Right lobe of liver (tissue), 6 donors: ENCODE results near the gene CYSTM1. TPM values are rescaled to one million over a fixed set of nuclear protein-coding genes. Genes with fewer than 3 reads are reported as not detected.

Experiments
- ATAC-seq, 4 donors: fragments of 200-7000 bp; cut with Tn5 transposase; one replicate each; pipeline ENCODE4 v1.9.1; 2020; ENCODE audit warnings: mild to moderate bottlenecking in 4 of 4, moderate library complexity in 4 of 4
- DNase-seq, 3 donors: peaks; one replicate each; pipeline ENCODE4 v3.0.0-alpha.2; 2020
- H3K27ac ChIP-seq, 3 donors: fragments of 200-600 bp; one replicate each; pipeline ENCODE4 v1.8.0; 2022
- H3K27me3 ChIP-seq, 2 donors: fragments of 200-600 bp; one replicate each; pipeline ENCODE4 v1.8.0; 2022
- H3K36me3 ChIP-seq, 4 donors: fragments of 200-600 bp; sonication (generic) in 1 of 4; one replicate each; pipeline versions ENCODE4 v1.5.1 to v1.8.0; 2017 to 2022; ENCODE audit warnings: control low read depth in 1 of 4
- H3K4me1 ChIP-seq, 4 donors: fragments of 200-600 bp; sonication (generic) in 1 of 4; one replicate each; pipeline versions ENCODE4 v1.5.1 to v1.8.0; 2017 to 2022; ENCODE audit warnings: control low read depth in 1 of 4
- H3K4me3 ChIP-seq, 3 donors: fragments of 200-600 bp; one replicate each; pipeline ENCODE4 v1.8.0; 2022
- H3K9me3 ChIP-seq, 4 donors: fragments of 200-600 bp; sonication (generic) in 1 of 4; one replicate each; pipeline versions ENCODE4 v1.5.1 to v1.8.0; 2017 to 2022; ENCODE audit warnings: control low read depth in 1 of 4
- POLR2A ChIP-seq: fragments of 450-650 bp; IDR thresholded peaks from one replicate; pipeline ENCODE4 v1.6.1; 2017; ENCODE audit warnings: antibody characterized with exemption, mild to moderate bottlenecking
- WGBS: methylation state at CpG from one replicate; pipeline ENCODE4 v1.1.6; 2018; ENCODE audit warnings: low coverage, low lambda C conversion rate; ENCODE audit not compliant: insufficient coverage; ENCODE audit errors: missing lambda C conversion rate; 5-methylcytosine and 5-hydroxymethylcytosine counted together
- intact Hi-C, 2 donors: fragments of 100-400 bp; cut with DNase I; formaldehyde crosslinking; loops; one replicate each; pipeline versions ENCODE4 v1.11.2 to v1.14.1; 2022
- total RNA-seq, 6 experiments: library from RNA; depleted of rRNA in 2 of 6; stranded (reverse); fragments of >200 nt in 2 of 6; fragmentation: NEBNext Ultra II Directional in 3 of 6; extraction: Animal tissue kit (Norgen Biotek cat#: 25700) in 3 of 6; gene quantifications; one replicate each; pipeline versions ENCODE4 v1.1.0 to v1.2.4, GENCODE V29; 2016 to 2023
- TF ChIP-seq, protein P1 (sequence below), 4 donors: fragments of 200-600 bp in 3 of 4; fragments of 450-650 bp in 1 of 4; IDR thresholded peaks; one replicate each; pipeline versions ENCODE4 v1.5.1 to v1.8.0; 2016 to 2022; ENCODE audit warnings: antibody characterized with exemption in 4 of 4, mild to moderate bottlenecking in 2 of 4
- donor health status: DM: no; HTN: yes; CAD: no.
- donor health status: DM: no; HTN: no; CAD: no.
- donor health status: DM: no; HTN: no; CAD: no.
- donor health status: DM: no; HTN: yes; CAD: no.
- donor health status: DM: no; HTN: yes; CAD: no.

Gene CYSTM1
- total RNA-seq, 6 experiments from 2014 or later, result 15.5 to 78.0 (median 29.8) TPM

DNA sequence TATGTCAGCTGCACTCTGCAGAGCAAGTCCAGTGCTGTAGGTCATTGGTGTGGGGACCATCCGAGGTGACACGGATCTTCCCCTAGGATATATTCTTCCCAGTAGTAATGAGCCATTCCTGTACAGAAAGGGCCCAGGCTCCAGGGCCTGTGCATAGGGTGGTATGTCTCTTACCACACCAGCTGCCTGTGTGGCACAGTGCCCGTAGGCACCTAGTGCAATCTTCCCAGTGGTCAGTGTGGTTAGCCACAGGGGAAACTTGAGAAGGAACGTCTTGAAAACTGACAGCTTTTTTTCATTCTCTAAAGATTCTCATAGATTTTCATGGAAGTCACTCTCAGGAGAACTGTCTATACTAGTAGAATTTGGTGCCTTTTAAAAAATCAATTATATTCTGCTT is 39.8 kb downstream of the CYSTM1 start:
- Histone ChIP-seq H3K9me3 (no peaks in the 10 kb centered on the region), H3K27me3 (no peaks in the 10 kb centered on the region), H3K4me1 (peaks cover 0 to 18% (median 8%) of the 10 kb centered on the region in 4 donors), H3K36me3 (no peaks in the 10 kb centered on the region), H3K4me3 (no peak overlapping the region), H3K27ac (no peak overlapping the region)
- no peak for ATAC-seq
- intact Hi-C loops, result no loop called here
- WGBS, result 69% methylated on average over 2 of the region's 4 CpGs
- no peak for DNase-seq
- no peak for TF ChIP-seq POLR2A

DNA sequence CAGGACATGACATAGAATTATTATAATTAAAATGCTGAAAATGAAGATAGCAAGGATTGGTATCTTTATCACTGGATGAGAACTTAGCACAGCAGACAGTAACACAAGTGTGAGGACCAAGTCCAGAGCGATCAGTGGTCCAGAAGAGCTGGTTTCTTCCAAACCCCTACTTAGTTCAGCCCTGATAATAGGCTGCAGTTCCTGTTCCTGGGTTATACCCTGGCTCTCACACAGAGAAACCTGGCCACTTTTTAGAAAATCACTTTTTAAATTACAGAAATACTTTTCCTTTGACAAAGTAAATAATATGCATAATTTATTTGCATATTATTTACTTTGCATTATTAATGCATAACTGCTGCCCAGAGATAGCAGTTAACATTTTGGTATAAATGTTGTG is 40.3 kb downstream of the CYSTM1 start:
- no peak for ATAC-seq
- Histone ChIP-seq H3K4me1 (peaks cover 0 to 22% (median 10%) of the 10 kb centered on the region in 4 donors), H3K4me3 (no peak overlapping the region), H3K27ac (no peak overlapping the region), H3K9me3 (no peaks in the 10 kb centered on the region), H3K36me3 (no peaks in the 10 kb centered on the region), H3K27me3 (no peaks in the 10 kb centered on the region)
- WGBS, result 75% methylated on average over 1 of the region's 1 CpG
- no peak for DNase-seq
- intact Hi-C loops, result no loop called here
- no peak for TF ChIP-seq POLR2A
- TF ChIP-seq, protein P1, sequence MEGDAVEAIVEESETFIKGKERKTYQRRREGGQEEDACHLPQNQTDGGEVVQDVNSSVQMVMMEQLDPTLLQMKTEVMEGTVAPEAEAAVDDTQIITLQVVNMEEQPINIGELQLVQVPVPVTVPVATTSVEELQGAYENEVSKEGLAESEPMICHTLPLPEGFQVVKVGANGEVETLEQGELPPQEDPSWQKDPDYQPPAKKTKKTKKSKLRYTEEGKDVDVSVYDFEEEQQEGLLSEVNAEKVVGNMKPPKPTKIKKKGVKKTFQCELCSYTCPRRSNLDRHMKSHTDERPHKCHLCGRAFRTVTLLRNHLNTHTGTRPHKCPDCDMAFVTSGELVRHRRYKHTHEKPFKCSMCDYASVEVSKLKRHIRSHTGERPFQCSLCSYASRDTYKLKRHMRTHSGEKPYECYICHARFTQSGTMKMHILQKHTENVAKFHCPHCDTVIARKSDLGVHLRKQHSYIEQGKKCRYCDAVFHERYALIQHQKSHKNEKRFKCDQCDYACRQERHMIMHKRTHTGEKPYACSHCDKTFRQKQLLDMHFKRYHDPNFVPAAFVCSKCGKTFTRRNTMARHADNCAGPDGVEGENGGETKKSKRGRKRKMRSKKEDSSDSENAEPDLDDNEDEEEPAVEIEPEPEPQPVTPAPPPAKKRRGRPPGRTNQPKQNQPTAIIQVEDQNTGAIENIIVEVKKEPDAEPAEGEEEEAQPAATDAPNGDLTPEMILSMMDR (IDR thresholded peaks at IDR 0.05), result no peak

DNA sequence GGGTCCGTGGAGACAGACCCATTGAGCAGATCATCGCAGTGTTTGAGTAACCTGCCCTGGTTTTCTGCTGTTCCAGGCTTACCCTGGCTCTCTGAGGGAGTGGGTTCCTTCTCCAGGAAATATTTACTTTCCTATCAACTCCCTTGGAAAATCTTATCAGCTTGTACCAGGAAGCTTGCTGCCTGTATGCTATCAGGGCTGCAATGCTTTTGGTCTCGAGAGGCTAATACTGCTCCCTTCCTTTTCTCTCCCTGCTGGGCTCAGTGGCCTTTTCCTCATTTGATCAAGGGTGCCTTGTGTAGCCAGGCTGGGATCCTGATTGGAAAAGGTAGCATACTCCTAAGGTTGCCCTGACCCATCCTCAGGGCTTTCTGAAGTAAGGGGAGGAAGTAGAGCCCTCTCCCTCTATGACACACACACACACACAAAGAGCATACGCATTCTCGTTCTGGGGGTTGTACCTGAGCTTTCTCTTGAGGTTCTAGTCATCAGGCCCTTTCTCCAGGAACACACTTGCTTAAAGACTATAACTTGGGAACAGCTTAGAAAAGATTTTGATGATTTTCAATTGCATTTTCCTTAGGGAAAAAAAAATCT is 41.6 kb downstream of the CYSTM1 start:
- Histone ChIP-seq H3K4me1 (peaks cover 0 to 33% (median 14%) of the 10 kb centered on the region in 4 donors), H3K36me3 (no peaks in the 10 kb centered on the region), H3K27me3 (no peaks in the 10 kb centered on the region), H3K9me3 (no peaks in the 10 kb centered on the region), H3K27ac (peak overlapping the region in 1 of 3 donors; percentile 9), H3K4me3 (no peak overlapping the region)
- 86% methylated on average over 4 of the region's 5 CpGs for WGBS
- ATAC-seq (peak in 2 of 4 donors; percentile 23 to 52), DNase-seq (no peak)
- intact Hi-C loops, result no loop called here
- TF ChIP-seq, protein P1 (IDR thresholded peaks at IDR 0.05), result no peak
- no peak for TF ChIP-seq POLR2A

DNA sequence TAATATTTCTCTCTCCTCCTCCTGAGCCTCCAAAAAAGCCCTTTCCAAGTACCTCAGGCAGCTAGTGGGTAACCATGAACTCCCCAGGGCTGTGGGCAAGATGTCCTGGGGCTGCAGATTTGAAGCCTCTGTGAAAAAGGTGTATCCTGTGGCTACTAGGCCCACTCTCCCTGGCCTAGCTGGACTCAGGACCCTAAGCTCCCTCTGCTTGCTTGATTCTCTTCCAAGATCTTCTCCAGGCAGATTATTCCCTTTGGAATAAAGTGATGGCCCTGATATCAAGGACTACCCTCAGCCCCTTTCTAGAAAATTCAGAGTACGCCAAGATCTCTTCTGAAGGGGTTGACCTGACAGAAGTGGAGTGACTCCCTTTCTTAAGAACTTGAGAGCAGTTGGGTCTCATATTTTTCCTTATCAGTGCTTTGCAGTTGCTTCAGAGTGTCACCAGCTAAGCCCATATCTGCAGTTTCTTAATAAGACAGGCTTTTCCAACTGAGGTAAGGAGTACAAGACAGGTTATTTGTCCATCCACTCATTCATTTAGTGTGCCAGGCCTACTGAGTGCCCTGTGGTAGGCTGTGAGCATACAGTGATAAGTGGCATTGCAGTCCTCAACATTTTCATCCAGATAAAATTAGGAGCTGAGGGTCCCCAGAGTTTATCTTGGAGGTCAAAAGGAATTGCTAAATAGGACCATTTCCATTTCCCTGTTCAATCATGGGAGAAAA is 42.5 kb downstream of the CYSTM1 start:
- ATAC-seq (no peak), DNase-seq (no peak)
- Histone ChIP-seq H3K4me3 (no peak overlapping the region), H3K9me3 (no peaks in the 10 kb centered on the region), H3K27me3 (no peaks in the 10 kb centered on the region), H3K4me1 (peaks cover 0 to 41% (median 19%) of the 10 kb centered on the region in 4 donors), H3K36me3 (no peaks in the 10 kb centered on the region), H3K27ac (no peak overlapping the region)
- intact Hi-C loops, result no loop called here
- no peak for TF ChIP-seq POLR2A
- TF ChIP-seq, protein P1 (IDR thresholded peaks at IDR 0.05), result no peak
- 80% methylated on average over 1 of the region's 1 CpG for WGBS
